Duodenal mucosa (tissue), 2 donors: Measurements from ENCODE around the gene GABRP.
"Not testable (repeated sequence)": the region's sequence is repeated elsewhere in the genome, so short reads cannot be mapped to it uniquely, and the experiment has no call there.

ENCODE experiments used
- H3K27ac ChIP-seq: one replicate; pipeline ENCODE4 v1.7.0; 2013; ENCODE audit warnings: low read depth, low read length
- H3K27me3 ChIP-seq, 2 donors: one replicate each; pipeline ENCODE4 v1.7.0; 2013; ENCODE audit warnings: low read length in 2 of 2, control low read depth in 1 of 2; ENCODE audit not compliant: insufficient read depth in 2 of 2, control insufficient read depth in 1 of 2
- H3K36me3 ChIP-seq, 2 donors: one replicate each; pipeline ENCODE4 v1.7.0; 2013; ENCODE audit warnings: low read length in 2 of 2, control low read depth in 1 of 2; ENCODE audit not compliant: insufficient read depth in 2 of 2, control insufficient read depth in 1 of 2
- H3K4me1 ChIP-seq, 2 donors: one replicate each; pipeline ENCODE4 v1.7.0; 2013; ENCODE audit warnings: low read length in 2 of 2, control low read depth in 1 of 2; ENCODE audit not compliant: insufficient read depth in 2 of 2, control insufficient read depth in 1 of 2
- H3K4me3 ChIP-seq, 2 donors: one replicate each; pipeline ENCODE4 v1.7.0; 2013; ENCODE audit warnings: low read length in 2 of 2, low read depth in 1 of 2
- H3K9ac ChIP-seq, 2 donors: one replicate each; pipeline ENCODE4 v1.7.0; 2013; ENCODE audit warnings: low read length in 2 of 2, low read depth in 1 of 2
- H3K9me3 ChIP-seq, 2 donors: one replicate each; pipeline ENCODE4 v1.7.0; 2013; ENCODE audit warnings: low read length in 2 of 2, control low read depth in 1 of 2; ENCODE audit not compliant: control insufficient read depth in 1 of 2

Gene GABRP

DNA sequence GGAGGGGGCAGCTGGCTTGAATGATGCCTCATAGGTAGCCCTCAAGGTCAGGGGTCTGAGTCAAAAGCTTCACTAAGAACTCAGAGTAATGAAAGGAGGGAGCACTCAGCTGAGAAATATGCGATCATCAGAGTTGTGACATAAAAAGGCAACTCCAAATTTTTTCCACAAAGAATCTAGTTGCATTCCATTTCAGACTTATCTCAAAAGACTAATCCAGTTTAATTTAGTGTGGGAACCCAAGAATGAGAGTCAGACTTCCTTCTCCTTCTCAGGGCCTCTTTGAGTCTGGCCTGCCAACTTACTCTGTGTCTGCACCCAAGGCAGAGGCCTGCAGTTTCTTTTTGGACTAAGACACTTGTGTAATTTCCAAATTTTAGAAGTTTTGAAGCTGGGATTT, 34.7 kb downstream of the GABRP start:
- no peak overlapping the region for H3K27ac ChIP-seq
- no peaks in the 10 kb centered on the region for H3K9me3 ChIP-seq
- H3K4me3 ChIP-seq, result no peak overlapping the region
- no peak overlapping the region for H3K9ac ChIP-seq
- H3K27me3 ChIP-seq, result peaks cover 0 to 1% of the 10 kb centered on the region in 2 donors
- H3K36me3 ChIP-seq, result no peaks in the 10 kb centered on the region
- H3K4me1 ChIP-seq, result no peaks in the 10 kb centered on the region

DNA sequence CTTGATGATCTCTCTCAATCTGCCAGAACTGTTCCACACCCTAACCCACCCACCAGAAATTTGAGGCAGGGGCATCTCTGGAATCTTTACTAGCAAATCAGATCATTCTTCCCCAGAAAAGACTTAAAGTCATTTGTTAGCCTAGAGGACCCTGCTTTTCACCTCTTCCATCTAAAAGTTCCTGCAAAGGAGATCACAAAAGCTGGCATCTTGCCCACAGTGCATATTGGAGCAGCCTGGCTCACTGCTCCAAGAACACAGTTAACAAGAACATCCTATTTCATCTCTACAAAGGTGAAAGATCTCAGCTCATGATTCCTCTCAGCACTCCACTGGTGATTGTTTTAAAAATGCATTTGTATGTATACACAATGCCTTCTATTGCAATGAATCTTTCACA, 36.3 kb downstream of the GABRP start:
- no peaks in the 10 kb centered on the region for H3K27me3 ChIP-seq
- H3K9me3 ChIP-seq, result no peaks in the 10 kb centered on the region
- H3K9ac ChIP-seq, result no peak overlapping the region
- H3K4me3 ChIP-seq, result no peak overlapping the region
- H3K27ac ChIP-seq, result no peak overlapping the region
- H3K4me1 ChIP-seq, result no peaks in the 10 kb centered on the region
- no peaks in the 10 kb centered on the region for H3K36me3 ChIP-seq

DNA sequence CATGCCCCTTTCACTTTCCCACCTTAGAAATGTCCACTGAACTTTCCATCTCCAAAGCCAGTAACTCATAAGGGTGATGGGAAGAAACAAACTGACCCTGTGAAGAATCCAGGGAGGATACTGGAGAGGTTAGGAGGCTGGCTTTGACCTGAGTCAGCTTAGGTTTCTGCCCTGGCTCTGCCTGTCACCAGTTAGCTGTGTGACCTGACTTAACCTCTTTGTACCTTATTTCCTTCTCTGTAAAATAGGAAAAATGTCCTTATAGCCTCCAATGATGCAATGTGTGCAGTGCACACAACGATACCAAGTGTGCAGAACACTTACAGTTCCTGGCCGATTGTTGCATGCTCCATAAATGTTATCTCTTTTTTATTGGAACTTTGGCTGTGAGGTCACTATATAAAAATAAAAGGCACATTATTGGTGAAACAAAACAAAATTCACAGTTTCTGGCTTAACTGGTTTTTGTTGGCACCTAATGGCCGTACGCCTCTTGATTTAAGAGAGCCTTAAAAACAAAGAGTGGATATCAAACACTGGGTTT, 37.8 kb downstream of the GABRP start:
- Histone ChIP-seq H3K4me1 (no peaks in the 10 kb centered on the region), H3K36me3 (no peaks in the 10 kb centered on the region), H3K27ac (no peak overlapping the region), H3K9ac (no peak overlapping the region), H3K4me3 (no peak overlapping the region), H3K27me3 (no peaks in the 10 kb centered on the region), H3K9me3 (no peaks in the 10 kb centered on the region)

DNA sequence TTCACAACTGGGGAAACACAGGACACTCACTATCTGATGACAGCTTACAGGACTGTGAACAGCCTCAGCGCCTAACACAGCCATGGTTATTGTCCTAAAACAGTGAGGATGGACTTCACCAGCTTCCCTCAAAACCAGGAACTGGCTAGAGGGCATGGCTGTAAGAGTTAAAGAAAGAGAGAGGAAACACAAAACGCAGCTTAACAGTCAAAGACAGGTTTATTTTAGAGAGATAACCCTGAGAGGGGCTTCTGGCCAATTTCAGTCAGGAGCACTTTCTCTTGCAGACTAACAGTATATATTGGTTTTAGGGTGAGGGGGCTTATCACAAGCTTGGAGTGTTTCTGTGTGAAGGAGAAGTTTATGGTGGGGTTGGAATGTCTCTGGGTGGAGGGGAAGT, 42.6 kb downstream of the GABRP start:
- Histone ChIP-seq H3K9me3 (no peaks in the 10 kb centered on the region), H3K4me3 (no peak overlapping the region)

DNA sequence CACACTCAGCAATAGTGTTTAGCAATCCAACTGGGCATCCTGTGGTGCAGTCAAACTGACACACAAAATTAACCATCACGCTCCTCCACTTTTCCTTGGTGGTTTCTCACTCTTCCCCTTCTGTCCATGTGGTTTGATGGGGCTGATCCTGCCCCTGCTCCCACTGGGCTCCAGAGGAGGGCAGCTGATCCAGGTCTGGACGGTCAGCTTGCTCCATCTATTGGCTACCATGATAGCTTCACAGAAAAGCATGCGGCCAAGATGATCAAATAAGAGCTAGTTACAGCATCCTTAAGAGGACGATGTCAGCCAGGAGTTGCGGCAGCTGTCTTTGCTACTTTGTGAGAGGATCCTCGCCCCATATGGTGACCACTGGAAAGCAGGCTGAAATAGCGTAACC, 48.7 kb downstream of the GABRP start:
- H3K9ac ChIP-seq, result no peak overlapping the region
- no peak overlapping the region for H3K4me3 ChIP-seq
- no peaks in the 10 kb centered on the region for H3K9me3 ChIP-seq
- H3K4me1 ChIP-seq, result no peaks in the 10 kb centered on the region
- H3K27ac ChIP-seq, result no peak overlapping the region
- H3K36me3 ChIP-seq, result no peaks in the 10 kb centered on the region
- H3K27me3 ChIP-seq, result no peaks in the 10 kb centered on the region

More for the DNA sequence above, 42.6 kb downstream of the GABRP start:
- H3K4me1 ChIP-seq, result no peaks in the 10 kb centered on the region
- no peaks in the 10 kb centered on the region for H3K27me3 ChIP-seq
- H3K27ac ChIP-seq, result no peak overlapping the region
- H3K9ac ChIP-seq, result no peak overlapping the region
- H3K36me3 ChIP-seq, result no peaks in the 10 kb centered on the region

DNA sequence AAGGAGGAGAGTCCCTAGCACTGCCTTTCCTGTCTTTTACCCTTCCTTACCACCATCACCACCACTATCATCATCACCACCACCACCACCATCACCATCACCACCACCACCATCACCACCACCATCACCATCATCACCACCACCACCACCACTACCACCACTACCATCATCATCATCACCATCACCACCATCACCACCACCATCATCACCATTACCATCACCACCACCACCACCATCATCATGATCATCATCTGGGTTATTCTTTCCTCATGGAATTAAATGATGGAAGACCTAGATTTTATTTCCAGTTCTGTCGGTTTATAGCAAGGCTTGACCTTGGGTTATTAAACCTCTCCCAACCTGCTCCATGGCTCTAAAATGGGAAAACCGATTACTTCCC, 50.5 kb downstream of the GABRP start:
- H3K4me3 ChIP-seq, H3K9ac ChIP-seq, H3K27me3 ChIP-seq, H3K4me1 ChIP-seq, H3K9me3 ChIP-seq, H3K27ac ChIP-seq, H3K36me3 ChIP-seq: not testable (repeated sequence)

DNA sequence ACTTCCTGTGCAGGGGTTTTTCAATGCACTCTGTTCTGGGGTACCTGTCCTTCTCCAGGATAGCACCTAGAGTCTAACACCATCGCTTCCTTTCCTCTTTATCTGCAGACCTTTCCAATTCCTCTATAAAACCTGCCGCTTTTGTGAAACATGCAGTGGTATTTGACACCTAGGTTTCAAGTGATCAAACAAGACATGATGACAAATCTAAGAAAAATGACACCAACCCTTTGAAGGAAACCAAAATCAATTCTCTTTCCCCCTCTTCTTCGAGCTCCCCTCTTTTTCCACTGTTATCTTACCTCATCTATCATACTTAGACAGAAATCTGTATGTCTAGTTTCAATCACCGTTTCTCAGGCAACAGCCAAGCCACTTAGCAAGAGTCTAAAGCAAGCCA, 52.7 kb downstream of the GABRP start:
- Histone ChIP-seq H3K4me3 (no peak overlapping the region), H3K4me1 (no peaks in the 10 kb centered on the region), H3K36me3 (no peaks in the 10 kb centered on the region), H3K9ac (no peak overlapping the region), H3K27ac (no peak overlapping the region), H3K9me3 (no peaks in the 10 kb centered on the region), H3K27me3 (no peaks in the 10 kb centered on the region)

DNA sequence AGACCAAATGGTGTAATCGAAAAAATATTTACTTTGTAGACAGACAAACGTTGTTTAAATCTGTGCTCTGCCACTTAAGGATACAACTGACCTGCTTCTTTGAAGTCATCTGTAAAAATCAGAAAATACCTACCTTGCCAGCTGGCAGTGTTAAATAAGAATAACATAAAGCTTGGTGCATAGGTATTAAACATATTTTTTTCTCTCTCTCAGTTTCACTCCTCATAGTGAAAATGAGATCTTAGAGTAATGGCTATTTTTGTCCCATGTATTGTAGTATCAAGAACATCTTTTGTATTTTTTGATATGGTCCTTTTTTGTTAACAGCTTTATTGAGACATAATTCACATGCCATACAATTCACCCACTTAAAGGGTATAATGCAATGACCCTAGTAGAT, 60.3 kb downstream of the GABRP start:
- H3K36me3 ChIP-seq, result no peaks in the 10 kb centered on the region
- H3K4me1 ChIP-seq, result no peaks in the 10 kb centered on the region
- no peaks in the 10 kb centered on the region for H3K27me3 ChIP-seq
- no peak overlapping the region for H3K9ac ChIP-seq
- no peak overlapping the region for H3K4me3 ChIP-seq
- H3K9me3 ChIP-seq, result no peaks in the 10 kb centered on the region
- no peak overlapping the region for H3K27ac ChIP-seq

DNA sequence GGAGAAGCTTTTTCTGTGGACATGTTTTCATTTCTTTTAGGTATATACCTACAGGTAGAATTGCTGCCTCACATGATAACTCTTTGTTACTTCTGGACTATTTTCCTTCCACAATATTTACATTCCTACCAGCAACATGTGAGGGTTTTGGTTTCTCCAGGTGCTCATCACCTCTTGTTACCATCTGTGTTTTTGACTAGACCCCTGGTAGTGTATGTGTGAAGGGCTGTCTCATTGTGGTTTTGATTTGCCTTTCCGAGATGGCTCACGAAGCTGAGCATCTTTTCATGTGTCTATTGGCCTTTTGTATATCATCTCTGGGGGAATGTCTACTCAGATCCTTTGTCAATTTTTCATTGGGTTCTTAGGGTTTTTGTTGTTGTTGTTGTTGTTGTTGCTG, 61.1 kb downstream of the GABRP start:
- no peaks in the 10 kb centered on the region for H3K9me3 ChIP-seq
- no peak overlapping the region for H3K4me3 ChIP-seq
- no peaks in the 10 kb centered on the region for H3K27me3 ChIP-seq
- no peak overlapping the region for H3K27ac ChIP-seq
- H3K36me3 ChIP-seq, result no peaks in the 10 kb centered on the region
- no peak overlapping the region for H3K9ac ChIP-seq
- H3K4me1 ChIP-seq, result no peaks in the 10 kb centered on the region

DNA sequence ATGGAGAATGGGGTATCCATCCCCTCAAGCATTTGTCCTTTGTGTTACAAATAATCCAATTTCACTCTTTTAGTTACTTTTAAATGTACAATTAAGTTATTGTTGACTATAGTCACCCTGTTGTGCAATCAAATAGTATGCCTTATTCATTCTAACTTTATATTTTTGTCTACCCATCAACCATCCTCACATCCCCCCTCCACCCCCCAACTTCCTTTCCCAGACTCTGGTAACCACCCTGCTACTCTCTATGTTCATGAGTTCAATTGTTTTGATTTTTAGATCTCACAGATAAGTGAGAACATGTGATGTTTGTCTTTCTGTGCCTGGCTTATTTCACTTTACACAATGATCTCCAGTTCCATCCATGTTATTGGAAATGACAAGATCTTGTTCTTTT, 62.9 kb downstream of the GABRP start:
- no peaks in the 10 kb centered on the region for H3K27me3 ChIP-seq
- H3K27ac ChIP-seq, result no peak overlapping the region
- H3K4me3 ChIP-seq, result no peak overlapping the region
- no peaks in the 10 kb centered on the region for H3K36me3 ChIP-seq
- H3K4me1 ChIP-seq, result no peaks in the 10 kb centered on the region
- no peak overlapping the region for H3K9ac ChIP-seq
- H3K9me3 ChIP-seq, result no peaks in the 10 kb centered on the region

DNA sequence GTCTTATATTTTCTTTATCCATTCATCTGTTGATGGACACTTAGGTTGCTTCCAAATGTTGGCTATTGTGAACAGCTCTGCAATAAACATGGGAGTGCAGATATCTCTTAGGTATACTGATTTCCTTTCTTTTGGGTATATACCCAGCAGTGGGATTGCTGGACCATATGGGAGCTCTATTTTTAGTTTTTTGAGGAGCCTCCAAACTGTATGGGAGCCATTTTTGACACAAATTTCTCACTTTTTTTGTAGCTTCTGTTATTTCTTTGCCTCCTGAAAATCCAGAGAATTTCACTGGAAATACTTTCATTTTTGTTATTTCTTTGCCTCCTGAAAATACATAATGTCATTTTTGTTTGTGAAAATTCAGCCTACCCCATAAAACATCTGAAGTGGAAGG, 63.3 kb downstream of the GABRP start:
- H3K27ac ChIP-seq, result no peak overlapping the region
- no peaks in the 10 kb centered on the region for H3K4me1 ChIP-seq
- no peaks in the 10 kb centered on the region for H3K9me3 ChIP-seq
- H3K36me3 ChIP-seq, result no peaks in the 10 kb centered on the region
- no peak overlapping the region for H3K9ac ChIP-seq
- no peaks in the 10 kb centered on the region for H3K27me3 ChIP-seq
- H3K4me3 ChIP-seq, result no peak overlapping the region
